Hematopoietic multipotent progenitor cell (in vitro differentiated cells): ENCODE measurements around the gene DDX50. TPM values are rescaled to one million over a fixed set of nuclear protein-coding genes. Genes with fewer than 3 reads are reported as not detected.
"Not testable (repeated sequence)": the region's sequence is repeated elsewhere in the genome, so short reads cannot be mapped to it uniquely, and the experiment has no call there.

Source experiments
- DNase-seq, 3 donors: peaks; one replicate each; pipeline ENCODE4 v3.0.0-alpha.2; 2011 to 2015; ENCODE audit warnings: low read depth in 2 of 3, low spot score in 2 of 3
- small RNA-seq: library from RNA; depleted of rRNA; stranded (forward); fragments of <200 nt; gene quantifications from one replicate; pipeline ENCODE3, GENCODE V24; 2012
- total RNA-seq: library from RNA; depleted of rRNA; stranded (reverse); fragments of >200 nt; gene quantifications from one replicate; pipeline ENCODE4 v1.2.3, GENCODE V29; 2012

Gene DDX50
- total RNA-seq, 1 donor: 22.6 TPM

DNA sequence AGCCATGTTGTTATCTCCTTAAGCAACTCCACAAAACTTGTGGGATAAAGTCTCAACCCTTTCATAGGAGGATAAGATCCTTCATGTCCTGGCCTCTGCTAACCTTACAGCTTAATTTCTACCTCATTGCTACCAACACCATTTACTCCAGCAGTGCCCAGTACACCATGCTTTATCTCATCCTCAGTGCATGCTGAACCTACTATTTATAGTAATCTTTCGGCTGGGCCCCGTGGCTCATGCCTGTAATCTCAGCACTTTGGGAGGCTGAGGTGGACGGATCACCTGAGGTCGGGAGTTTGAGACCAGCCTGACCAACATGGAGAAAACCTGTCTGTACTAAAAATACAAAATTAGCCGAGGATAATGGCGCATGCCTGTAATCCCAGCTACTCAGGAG, 78.6 kb downstream of the DDX50 start:
- DNase-seq: not testable (repeated sequence)

GRCh38 chr10:68981074-68981473, 80.0 kb downstream of the DDX50 start:
- peak in 1 of 3 donors; percentile 20 for DNase-seq

- DNase-seq: no peak
These were observed 81.3 kb downstream of the DDX50 start for GRCh38 chr10:68982389-68982788.

DNA sequence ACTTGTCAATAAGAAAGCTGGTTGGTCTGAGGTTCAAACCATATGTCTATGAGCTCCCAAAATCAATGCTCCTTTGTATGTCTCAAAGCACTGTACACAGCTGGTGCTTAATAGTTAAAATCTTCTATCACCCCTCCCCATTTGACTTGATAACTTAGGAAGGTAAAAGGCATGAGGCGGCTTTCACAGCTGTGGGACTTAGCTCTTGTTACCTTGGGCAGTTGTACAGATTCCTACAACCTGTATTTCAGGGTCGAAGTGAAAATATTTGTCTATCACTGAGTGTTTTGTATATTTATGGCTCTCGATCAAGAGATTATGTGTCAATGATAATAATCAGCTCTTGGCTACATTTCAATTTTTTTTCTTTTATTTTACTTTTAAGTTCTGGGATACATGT, 86.5 kb downstream of the DDX50 start:
- DNase-seq: no peak

GRCh38 chr10:68988530-68989316, 87.6 kb downstream of the DDX50 start, which contains the start of gene KIFBP:
KIFBP (plus strand) TSS chr10:68988803; CDS start chr10:68988833, 30 bp downstream.
- peak; percentile 71 to 96 (median 95) for DNase-seq

DNA sequence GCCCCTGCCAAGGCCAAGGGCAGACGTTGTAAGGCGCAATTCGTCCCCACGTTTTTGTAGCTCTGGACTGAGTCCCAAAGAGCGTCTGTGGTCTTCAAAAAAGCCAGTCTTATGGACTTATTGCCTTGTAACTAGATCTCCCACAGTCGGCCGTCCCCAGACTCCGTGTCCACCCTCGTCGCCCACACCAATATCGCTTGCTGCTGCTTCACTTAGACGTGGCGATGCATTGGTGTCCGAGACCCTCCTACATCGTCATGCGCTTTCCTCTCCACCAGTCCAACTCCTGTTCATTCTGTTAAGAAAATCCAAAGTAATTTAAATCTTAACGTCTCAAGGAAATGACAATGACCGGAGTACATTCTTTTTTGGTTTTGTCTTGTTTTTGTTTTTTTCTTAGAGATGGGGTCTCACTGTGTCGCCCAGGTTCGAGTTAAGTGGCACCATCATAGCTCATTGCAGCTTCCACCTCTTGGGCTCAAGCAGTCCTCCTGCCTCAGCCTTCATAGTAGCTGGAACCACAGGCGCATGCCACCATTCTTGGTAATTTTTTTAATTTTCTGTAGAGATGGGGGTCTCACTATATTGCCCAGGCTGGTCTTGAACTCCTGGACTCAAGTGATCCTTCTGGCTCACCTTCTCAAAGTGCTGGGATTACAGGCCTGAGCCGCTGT, 88.3 kb downstream of the DDX50 start:
- DNase-seq: no peak

- DNase-seq: no peak
These were observed 91.7 kb downstream of the DDX50 start for GRCh38 chr10:68992636-68993440.

Small RNA genes within 50 kb of the gene (small RNA-seq; reads per million reads assigned to genes)
- not detected for gene RNU6-571P

Other genes with a start within 250 kb of the DDX50 start
- gene CCAR1, start 180.1 kb upstream of the DDX50 start, total RNA-seq: 66.0 TPM
- gene STOX1, start 73.8 kb upstream of the DDX50 start, total RNA-seq: 0.54 TPM
- gene DDX21, start 54.9 kb downstream of the DDX50 start, total RNA-seq: 21.0 TPM
- gene KIFBP, start 87.5 kb downstream of the DDX50 start, total RNA-seq: 5.9 TPM
- 265 TPM for gene SRGN, start 186.8 kb downstream of the DDX50 start, total RNA-seq
- 7.0 TPM for gene VPS26A, start 222.9 kb downstream of the DDX50 start, total RNA-seq